OCI-LY7 (cell line): ENCODE results near the gene VOPP1. TPM values are rescaled to one million over a fixed set of nuclear protein-coding genes. Genes with fewer than 3 reads are reported as not detected.

ENCODE experiments used
- BruUV-seq: library from RNA; stranded (reverse); fragments of 400-500 nt; replicated peaks from 2 replicates; lab custom pipeline; 2021; lab: Mats Ljungman, UMichigan
- CTCF ChIA-PET: fragments of 300-600 bp; sonication (Branson Sonifier 250); formaldehyde crosslinking; loops from one replicate; lab custom pipeline; 2022; ENCODE audit warnings: antibody characterized with exemption; ENCODE audit not compliant: unreplicated experiment; lab: Charles Lee
- POLR2A ChIA-PET: fragments of 300-600 bp; sonication (Branson Sonifier 250); formaldehyde crosslinking; loops from one replicate; lab custom pipeline; 2022; ENCODE audit warnings: antibody characterized with exemption; lab: Charles Lee
- DNase-seq: peaks from one replicate; pipeline ENCODE4 v3.0.0-alpha.2; 2015; ENCODE audit warnings: low spot score
- H2AFZ ChIP-seq: fragments of 200-600 bp; sonication (generic), shearing (Covaris generic); 2 replicates; pipeline ENCODE4 v1.6.1; 2014; ENCODE audit warnings: mild to moderate bottlenecking, antibody characterized with exemption, low read length, moderate library complexity
- H3K27ac ChIP-seq: fragments of 200-600 bp; sonication (generic); 2 replicates; pipeline ENCODE4 v1.5.1; 2014; ENCODE audit warnings: mixed run types, low read depth, mild to moderate bottlenecking, moderate library complexity, low read length, inconsistent platforms; ENCODE audit not compliant: poor library complexity, severe bottlenecking
- H3K36me3 ChIP-seq: fragments of 200-600 bp; sonication (generic); 2 replicates; pipeline ENCODE4 v1.6.1; 2014; ENCODE audit warnings: mild to moderate bottlenecking, antibody characterized with exemption, low read length, moderate library complexity, mixed read lengths; ENCODE audit not compliant: insufficient read depth
- H3K4me1 ChIP-seq: fragments of 200-600 bp; sonication (generic); 2 replicates; pipeline ENCODE4 v1.5.1; 2014; ENCODE audit warnings: mild to moderate bottlenecking, low read length; ENCODE audit not compliant: insufficient read depth, poor library complexity, severe bottlenecking
- H3K4me2 ChIP-seq: fragments of 200-600 bp; sonication (generic); 2 replicates; pipeline ENCODE4 v1.6.1; 2014; ENCODE audit warnings: mild to moderate bottlenecking, low read length
- H3K4me3 ChIP-seq: fragments of 200-600 bp; sonication (generic); 2 replicates; pipeline ENCODE4 v1.5.1; 2014; ENCODE audit warnings: mild to moderate bottlenecking, low read depth, low read length; ENCODE audit not compliant: poor library complexity, severe bottlenecking
- H3K79me2 ChIP-seq: fragments of 200-600 bp; sonication (generic); 2 replicates; pipeline ENCODE4 v1.6.1; 2016; ENCODE audit warnings: low read depth, mild to moderate bottlenecking, low read length, moderate library complexity, mixed read lengths; ENCODE audit not compliant: insufficient read depth
- H3K9me2 ChIP-seq: fragments of 200-600 bp; sonication (generic); 2 replicates; pipeline ENCODE4 v1.6.1; 2016; ENCODE audit warnings: mild to moderate bottlenecking, low read length, mixed read lengths; ENCODE audit not compliant: insufficient read depth
- H3K9me3 ChIP-seq: fragments of 200-600 bp; sonication (generic); 2 replicates; pipeline ENCODE4 v1.6.1; 2014; ENCODE audit warnings: mild to moderate bottlenecking, mixed run types, low read length, mixed read lengths
- H4K20me1 ChIP-seq: fragments of 200-600 bp; sonication (generic); 2 replicates; pipeline ENCODE4 v1.6.1; 2014; ENCODE audit warnings: mild to moderate bottlenecking, antibody characterized with exemption, low read length, moderate library complexity, mixed read lengths; ENCODE audit not compliant: insufficient read depth
- EZH2phosphoT487 ChIP-seq: fragments of 200-600 bp; sonication (generic); IDR thresholded peaks from 2 replicates; pipeline ENCODE4 v1.6.1; 2018; ENCODE audit warnings: low read depth, borderline replicate concordance, mild to moderate bottlenecking, mixed run types, antibody characterized with exemption, low read length, moderate library complexity, mixed read lengths
- intact Hi-C: fragments of 100-400 bp; cut with micrococcal nuclease; formaldehyde crosslinking; loops from one replicate; pipeline ENCODE4 v1.10.0; 2022; ENCODE audit not compliant: unreplicated experiment
- total RNA-seq, 2 experiments: library from RNA; depleted of rRNA in 1 of 2; stranded (reverse); fragments of >200 nt in 1 of 2; shearing (Covaris generic) in 1 of 2; gene quantifications; 2 replicates each; pipeline ENCODE4 v1.2.3, GENCODE V29; 2014 to 2022
- TF ChIP-seq, protein P1 (sequence below): fragments of 200-600 bp; sonication (generic); conservative IDR thresholded peaks from 2 replicates; pipeline ENCODE4 v1.5.1; 2014; ENCODE audit warnings: mild to moderate bottlenecking, antibody characterized with exemption, low read length, moderate library complexity, mixed read lengths

Gene VOPP1
- total RNA-seq, 2 experiments from 2014 or later, result 68.8 to 72.1 TPM

DNA sequence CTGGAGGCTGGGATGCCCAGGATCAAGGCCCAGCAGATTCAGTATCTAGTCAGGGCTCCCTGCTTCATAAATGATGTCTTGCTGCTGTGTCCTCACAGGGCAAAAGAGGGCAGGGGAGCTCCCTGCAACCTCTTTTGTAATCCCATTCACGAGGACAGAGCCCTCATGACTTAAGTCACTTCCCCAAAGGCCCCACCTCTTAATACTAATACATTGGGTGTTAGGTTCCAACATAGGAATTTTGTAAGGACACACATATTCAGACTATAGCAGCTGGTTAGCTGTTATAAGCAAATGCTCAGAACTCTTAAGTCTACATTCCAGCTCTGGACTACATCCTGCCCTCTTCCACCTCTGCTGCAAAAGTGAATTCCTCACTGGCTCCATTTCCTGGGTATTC is 63.0 kb downstream of the VOPP1 start:
- Histone ChIP-seq H3K36me3 (peaks cover 36% of the 10 kb centered on the region), H3K27ac (no peak overlapping the region), H2AFZ (no peak overlapping the region), H3K9me3 (no peaks in the 10 kb centered on the region), H3K4me1 (peaks cover 72% of the 10 kb centered on the region), H3K4me2 (peak overlapping the region; percentile 33; the same call in 1 of the 2 replicates), H3K4me3 (no peak overlapping the region), H3K9me2 (no peaks in the 10 kb centered on the region), H3K79me2 (peaks cover 10% of the 10 kb centered on the region; the same call in 1 of the 2 replicates), H4K20me1 (no peaks in the 10 kb centered on the region)
- DNase-seq, result no peak
- ChIA-PET POLR2A (interaction anchor here (0.6 to 2.0 kb wide), 8 partner anchors 10 to 436 kb away, joined by 3 to 6 read pairs (median 4); no protein-coding TSS in a partner anchor), CTCF (interaction anchor here (1.0 kb wide), 1 partner anchor 25 kb away, joined by 4 read pairs; no protein-coding TSS in a partner anchor)
- no TSS peak for BruUV-seq
- intact Hi-C loops, result no loop called here
- TF ChIP-seq, protein P1, sequence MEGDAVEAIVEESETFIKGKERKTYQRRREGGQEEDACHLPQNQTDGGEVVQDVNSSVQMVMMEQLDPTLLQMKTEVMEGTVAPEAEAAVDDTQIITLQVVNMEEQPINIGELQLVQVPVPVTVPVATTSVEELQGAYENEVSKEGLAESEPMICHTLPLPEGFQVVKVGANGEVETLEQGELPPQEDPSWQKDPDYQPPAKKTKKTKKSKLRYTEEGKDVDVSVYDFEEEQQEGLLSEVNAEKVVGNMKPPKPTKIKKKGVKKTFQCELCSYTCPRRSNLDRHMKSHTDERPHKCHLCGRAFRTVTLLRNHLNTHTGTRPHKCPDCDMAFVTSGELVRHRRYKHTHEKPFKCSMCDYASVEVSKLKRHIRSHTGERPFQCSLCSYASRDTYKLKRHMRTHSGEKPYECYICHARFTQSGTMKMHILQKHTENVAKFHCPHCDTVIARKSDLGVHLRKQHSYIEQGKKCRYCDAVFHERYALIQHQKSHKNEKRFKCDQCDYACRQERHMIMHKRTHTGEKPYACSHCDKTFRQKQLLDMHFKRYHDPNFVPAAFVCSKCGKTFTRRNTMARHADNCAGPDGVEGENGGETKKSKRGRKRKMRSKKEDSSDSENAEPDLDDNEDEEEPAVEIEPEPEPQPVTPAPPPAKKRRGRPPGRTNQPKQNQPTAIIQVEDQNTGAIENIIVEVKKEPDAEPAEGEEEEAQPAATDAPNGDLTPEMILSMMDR, result no peak
- no peak for TF ChIP-seq EZH2phosphoT487

DNA sequence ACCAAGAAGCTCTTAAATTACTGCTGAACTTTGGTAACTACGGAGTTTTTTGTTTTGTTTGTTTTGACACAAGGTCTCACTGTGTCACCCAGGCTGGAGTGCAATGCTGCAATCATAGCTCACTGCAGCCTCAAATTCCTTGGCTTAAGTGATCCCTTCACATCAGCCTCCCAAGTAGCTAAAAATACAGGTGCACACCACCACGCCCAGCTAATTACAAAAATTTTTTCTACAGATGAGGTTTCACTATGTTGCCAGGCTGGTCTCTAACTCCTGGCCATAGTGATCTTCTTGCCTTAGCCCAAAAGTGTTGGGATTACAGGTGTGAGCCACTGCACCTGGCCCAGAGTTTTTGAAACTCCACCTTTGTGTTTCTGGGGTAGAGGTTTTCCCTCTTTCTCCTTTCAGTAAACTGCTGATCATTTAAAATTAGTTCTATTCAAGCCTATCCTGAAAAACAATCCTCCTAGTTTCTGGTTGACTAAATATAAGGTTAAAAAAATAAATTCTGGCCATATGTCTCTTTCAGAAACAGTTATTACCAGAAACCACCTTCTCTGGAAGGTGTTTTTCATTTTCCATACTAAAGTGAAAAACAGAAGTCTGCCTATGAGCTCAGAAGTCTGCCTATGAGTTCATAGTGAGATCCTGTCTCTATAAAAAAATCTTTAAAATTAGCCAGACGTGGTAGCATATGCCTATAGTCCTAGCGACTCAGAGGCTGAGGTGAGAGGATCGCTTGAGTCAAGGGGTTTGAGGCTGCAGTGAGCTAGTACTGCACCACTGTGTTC is 63.9 kb downstream of the VOPP1 start:
- ChIA-PET POLR2A (interaction anchor here (0.6 to 2.0 kb wide), 8 partner anchors 11 to 437 kb away, joined by 3 to 6 read pairs (median 4); no protein-coding TSS in a partner anchor), CTCF (interaction anchor here (0.6 to 1.0 kb wide), 2 partner anchors 26 to 100 kb away, joined by 4 read pairs; no protein-coding TSS in a partner anchor)
- H2AFZ ChIP-seq, result no peak overlapping the region
- peaks cover 40% of the 10 kb centered on the region for H3K36me3 ChIP-seq
- BruUV-seq, result no TSS peak
- peaks cover 72% of the 10 kb centered on the region for H3K4me1 ChIP-seq
- H3K9me3 ChIP-seq, result no peaks in the 10 kb centered on the region
- no peak overlapping the region for H3K4me2 ChIP-seq
- no peaks in the 10 kb centered on the region for H4K20me1 ChIP-seq
- TF ChIP-seq EZH2phosphoT487, result no peak
- TF ChIP-seq, protein P1, result no peak
- no peak for DNase-seq
- no peak overlapping the region for H3K27ac ChIP-seq
- intact Hi-C loops, result no loop called here
- H3K9me2 ChIP-seq, result no peaks in the 10 kb centered on the region
- peaks cover 13% of the 10 kb centered on the region; the same call in 1 of the 2 replicates for H3K79me2 ChIP-seq
- no peak overlapping the region for H3K4me3 ChIP-seq
